OCI-LY7 (cell line): ENCODE data around the gene CLCN6. TPM values are rescaled to one million over a fixed set of nuclear protein-coding genes. Genes with fewer than 3 reads are reported as not detected.

ENCODE experiments used
- BruUV-seq: library from RNA; stranded (reverse); fragments of 400-500 nt; replicated peaks from 2 replicates; lab custom pipeline; 2021; lab: Mats Ljungman, UMichigan
- CTCF ChIA-PET: fragments of 300-600 bp; sonication (Branson Sonifier 250); formaldehyde crosslinking; loops from one replicate; lab custom pipeline; 2022; ENCODE audit warnings: antibody characterized with exemption; ENCODE audit not compliant: unreplicated experiment; lab: Charles Lee
- POLR2A ChIA-PET: fragments of 300-600 bp; sonication (Branson Sonifier 250); formaldehyde crosslinking; loops from one replicate; lab custom pipeline; 2022; ENCODE audit warnings: antibody characterized with exemption; lab: Charles Lee
- DNase-seq: peaks from one replicate; pipeline ENCODE4 v3.0.0-alpha.2; 2015; ENCODE audit warnings: low spot score
- H2AFZ ChIP-seq: fragments of 200-600 bp; sonication (generic), shearing (Covaris generic); 2 replicates; pipeline ENCODE4 v1.6.1; 2014; ENCODE audit warnings: mild to moderate bottlenecking, antibody characterized with exemption, low read length, moderate library complexity
- H3K27ac ChIP-seq: fragments of 200-600 bp; sonication (generic); 2 replicates; pipeline ENCODE4 v1.5.1; 2014; ENCODE audit warnings: mixed run types, low read depth, mild to moderate bottlenecking, moderate library complexity, low read length, inconsistent platforms; ENCODE audit not compliant: poor library complexity, severe bottlenecking
- H3K36me3 ChIP-seq: fragments of 200-600 bp; sonication (generic); 2 replicates; pipeline ENCODE4 v1.6.1; 2014; ENCODE audit warnings: mild to moderate bottlenecking, antibody characterized with exemption, low read length, moderate library complexity, mixed read lengths; ENCODE audit not compliant: insufficient read depth
- H3K4me1 ChIP-seq: fragments of 200-600 bp; sonication (generic); 2 replicates; pipeline ENCODE4 v1.5.1; 2014; ENCODE audit warnings: mild to moderate bottlenecking, low read length; ENCODE audit not compliant: insufficient read depth, poor library complexity, severe bottlenecking
- H3K4me2 ChIP-seq: fragments of 200-600 bp; sonication (generic); 2 replicates; pipeline ENCODE4 v1.6.1; 2014; ENCODE audit warnings: mild to moderate bottlenecking, low read length
- H3K4me3 ChIP-seq: fragments of 200-600 bp; sonication (generic); 2 replicates; pipeline ENCODE4 v1.5.1; 2014; ENCODE audit warnings: mild to moderate bottlenecking, low read depth, low read length; ENCODE audit not compliant: poor library complexity, severe bottlenecking
- H3K79me2 ChIP-seq: fragments of 200-600 bp; sonication (generic); 2 replicates; pipeline ENCODE4 v1.6.1; 2016; ENCODE audit warnings: low read depth, mild to moderate bottlenecking, low read length, moderate library complexity, mixed read lengths; ENCODE audit not compliant: insufficient read depth
- H3K9me2 ChIP-seq: fragments of 200-600 bp; sonication (generic); 2 replicates; pipeline ENCODE4 v1.6.1; 2016; ENCODE audit warnings: mild to moderate bottlenecking, low read length, mixed read lengths; ENCODE audit not compliant: insufficient read depth
- H3K9me3 ChIP-seq: fragments of 200-600 bp; sonication (generic); 2 replicates; pipeline ENCODE4 v1.6.1; 2014; ENCODE audit warnings: mild to moderate bottlenecking, mixed run types, low read length, mixed read lengths
- H4K20me1 ChIP-seq: fragments of 200-600 bp; sonication (generic); 2 replicates; pipeline ENCODE4 v1.6.1; 2014; ENCODE audit warnings: mild to moderate bottlenecking, antibody characterized with exemption, low read length, moderate library complexity, mixed read lengths; ENCODE audit not compliant: insufficient read depth
- EZH2phosphoT487 ChIP-seq: fragments of 200-600 bp; sonication (generic); IDR thresholded peaks from 2 replicates; pipeline ENCODE4 v1.6.1; 2018; ENCODE audit warnings: low read depth, borderline replicate concordance, mild to moderate bottlenecking, mixed run types, antibody characterized with exemption, low read length, moderate library complexity, mixed read lengths
- intact Hi-C: fragments of 100-400 bp; cut with micrococcal nuclease; formaldehyde crosslinking; loops from one replicate; pipeline ENCODE4 v1.10.0; 2022; ENCODE audit not compliant: unreplicated experiment
- total RNA-seq, 2 experiments: library from RNA; depleted of rRNA in 1 of 2; stranded (reverse); fragments of >200 nt in 1 of 2; shearing (Covaris generic) in 1 of 2; gene quantifications; 2 replicates each; pipeline ENCODE4 v1.2.3, GENCODE V29; 2014 to 2022
- TF ChIP-seq, protein P1 (sequence below): fragments of 200-600 bp; sonication (generic); conservative IDR thresholded peaks from 2 replicates; pipeline ENCODE4 v1.5.1; 2014; ENCODE audit warnings: mild to moderate bottlenecking, antibody characterized with exemption, low read length, moderate library complexity, mixed read lengths

CLCN6 gene
- total RNA-seq, 2 experiments from 2014 or later, result 19.7 to 65.8 TPM

DNA sequence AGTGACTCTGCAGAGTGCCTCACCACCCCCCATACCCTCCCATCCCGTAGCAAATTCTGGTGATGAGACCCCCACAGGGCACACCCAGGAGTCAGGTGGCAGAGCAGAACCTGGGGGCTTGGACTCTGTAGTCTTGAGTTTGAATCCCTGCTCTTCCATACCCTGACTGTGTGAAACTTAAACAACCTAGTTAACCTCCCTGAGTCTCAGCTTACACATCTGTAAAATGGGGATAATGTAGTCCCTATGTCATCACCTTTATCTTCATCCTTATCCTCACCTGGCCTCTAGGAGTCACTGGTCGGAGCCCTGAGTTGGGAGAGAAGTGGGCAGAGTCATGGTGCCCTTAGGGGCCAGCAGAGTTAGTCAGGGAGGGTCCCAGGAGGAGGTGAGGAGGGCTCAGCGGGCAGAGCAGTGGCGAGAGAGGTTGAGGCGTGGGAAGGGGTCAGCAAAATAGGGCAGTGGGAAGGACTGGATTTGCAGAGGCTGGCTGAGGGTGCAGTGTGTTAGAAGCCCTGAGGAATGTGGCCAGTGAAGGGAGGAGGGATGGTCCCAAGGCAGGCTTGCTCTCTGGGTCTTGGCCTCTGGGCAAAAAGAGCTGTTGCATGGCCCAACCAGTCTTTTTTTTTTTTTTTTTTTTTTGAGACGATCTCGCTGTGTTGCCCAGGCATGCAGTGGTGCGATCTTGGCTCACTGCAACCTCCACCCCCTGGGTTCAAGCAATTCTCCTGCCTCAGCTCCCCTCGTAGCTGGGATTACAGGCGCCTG lies 25.4 kb upstream of the CLCN6 start:
- Histone ChIP-seq H3K27ac (no peak overlapping the region), H2AFZ (no peak overlapping the region), H3K4me1 (peaks cover 22% of the 10 kb centered on the region), H4K20me1 (no peaks in the 10 kb centered on the region), H3K9me2 (no peaks in the 10 kb centered on the region), H3K9me3 (no peaks in the 10 kb centered on the region), H3K4me3 (no peak overlapping the region), H3K4me2 (no peak overlapping the region), H3K79me2 (no peaks in the 10 kb centered on the region), H3K36me3 (no peaks in the 10 kb centered on the region)
- intact Hi-C loops, result no loop called here
- ChIA-PET CTCF (no interaction called here), POLR2A (interaction anchor here (0.5 to 0.6 kb wide), 2 partner anchors 16 to 103 kb away, joined by 3 read pairs; no protein-coding TSS in a partner anchor)
- no peak for TF ChIP-seq EZH2phosphoT487
- TF ChIP-seq, protein P1, sequence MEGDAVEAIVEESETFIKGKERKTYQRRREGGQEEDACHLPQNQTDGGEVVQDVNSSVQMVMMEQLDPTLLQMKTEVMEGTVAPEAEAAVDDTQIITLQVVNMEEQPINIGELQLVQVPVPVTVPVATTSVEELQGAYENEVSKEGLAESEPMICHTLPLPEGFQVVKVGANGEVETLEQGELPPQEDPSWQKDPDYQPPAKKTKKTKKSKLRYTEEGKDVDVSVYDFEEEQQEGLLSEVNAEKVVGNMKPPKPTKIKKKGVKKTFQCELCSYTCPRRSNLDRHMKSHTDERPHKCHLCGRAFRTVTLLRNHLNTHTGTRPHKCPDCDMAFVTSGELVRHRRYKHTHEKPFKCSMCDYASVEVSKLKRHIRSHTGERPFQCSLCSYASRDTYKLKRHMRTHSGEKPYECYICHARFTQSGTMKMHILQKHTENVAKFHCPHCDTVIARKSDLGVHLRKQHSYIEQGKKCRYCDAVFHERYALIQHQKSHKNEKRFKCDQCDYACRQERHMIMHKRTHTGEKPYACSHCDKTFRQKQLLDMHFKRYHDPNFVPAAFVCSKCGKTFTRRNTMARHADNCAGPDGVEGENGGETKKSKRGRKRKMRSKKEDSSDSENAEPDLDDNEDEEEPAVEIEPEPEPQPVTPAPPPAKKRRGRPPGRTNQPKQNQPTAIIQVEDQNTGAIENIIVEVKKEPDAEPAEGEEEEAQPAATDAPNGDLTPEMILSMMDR, result no peak
- BruUV-seq, result no TSS peak
- DNase-seq, result no peak

DNA sequence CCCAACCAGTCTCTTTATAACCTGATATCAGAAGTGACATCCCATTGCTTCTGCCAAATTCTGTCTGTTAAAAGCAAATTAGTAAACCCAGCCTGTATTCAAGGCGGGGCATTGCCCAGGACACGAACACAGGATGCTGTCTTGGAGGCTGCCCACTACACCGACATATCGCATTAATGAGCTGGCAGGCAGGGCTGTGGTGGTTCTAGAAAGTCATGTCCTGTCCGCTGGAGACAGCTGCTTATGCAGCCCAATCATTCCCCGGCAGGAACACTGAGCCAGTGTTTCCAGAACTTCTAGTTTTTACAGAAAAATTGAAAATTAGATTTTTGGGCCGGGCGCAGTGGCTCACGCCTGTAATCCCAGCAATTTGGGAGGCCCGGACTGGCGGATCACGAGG lies 24.7 kb upstream of the CLCN6 start:
- DNase-seq, result no peak
- TF ChIP-seq, protein P1, result no peak
- TF ChIP-seq EZH2phosphoT487, result no peak
- Histone ChIP-seq H3K4me3 (no peak overlapping the region), H4K20me1 (no peaks in the 10 kb centered on the region), H3K36me3 (no peaks in the 10 kb centered on the region), H3K27ac (no peak overlapping the region), H3K9me3 (no peaks in the 10 kb centered on the region), H2AFZ (no peak overlapping the region), H3K4me1 (peaks cover 30% of the 10 kb centered on the region), H3K9me2 (no peaks in the 10 kb centered on the region), H3K4me2 (no peak overlapping the region), H3K79me2 (no peaks in the 10 kb centered on the region)
- no TSS peak for BruUV-seq
- CTCF ChIA-PET, result no interaction called here
- POLR2A ChIA-PET, result interaction anchor here (1.0 kb wide), 1 partner anchor 12 kb away, joined by 3 read pairs; no protein-coding TSS in a partner anchor
- intact Hi-C loops, result no loop called here
